ENCODE data around the gene RRP36.

- TF ChIP-seq CTCF (conservative IDR thresholded peaks at IDR 0.05; ENCODE audit: low read depth, low read length) (no peak), EZH2 (IDR thresholded peaks at IDR 0.05; ENCODE audit: low read length, unreplicated experiment) (no peak), EZH2phosphoT487 (IDR thresholded peaks at IDR 0.05; ENCODE audit: borderline replicate concordance, low read length) (no peak)
These were observed 15.2 kb upstream of the RRP36 start for GRCh38 chr6:43006251-43006650.
